ENCODE measurements around the gene FSHR.

FSHR gene

GRCh38 chr2:48948400-48949125 lies 205.8 kb downstream of the FSHR start:
- DNase-seq: no peak

- peak; percentile 48 for DNase-seq
These were observed 207.8 kb downstream of the FSHR start for GRCh38 chr2:48946449-48947048.

- no peak for DNase-seq
These were observed 209.4 kb downstream of the FSHR start for GRCh38 chr2:48944956-48945355.

GRCh38 chr2:48943436-48943835 lies 210.9 kb downstream of the FSHR start:
- DNase-seq: no peak

- DNase-seq: no peak
These were observed 212.4 kb downstream of the FSHR start for GRCh38 chr2:48941908-48942307.

GRCh38 chr2:48941456-48941855 lies 212.9 kb downstream of the FSHR start:
- DNase-seq: no peak

- DNase-seq: no peak
These were observed 213.7 kb downstream of the FSHR start for GRCh38 chr2:48940606-48941005.

- DNase-seq: no peak
These were observed 215.1 kb downstream of the FSHR start for GRCh38 chr2:48939232-48939631.

- DNase-seq: no peak
These were observed 216.1 kb downstream of the FSHR start for GRCh38 chr2:48938231-48938630.

- no peak for DNase-seq
These were observed 219.5 kb downstream of the FSHR start for GRCh38 chr2:48934807-48935206.

- DNase-seq: no peak
These were observed 220.4 kb downstream of the FSHR start for GRCh38 chr2:48933828-48934497.

- DNase-seq: no peak
These were observed 221.6 kb downstream of the FSHR start for GRCh38 chr2:48932667-48933066.

GRCh38 chr2:48929571-48930301 lies 224.6 kb downstream of the FSHR start:
- no peak for DNase-seq

GRCh38 chr2:48927355-48927754 lies 227.0 kb downstream of the FSHR start:
- no peak for DNase-seq

GRCh38 chr2:48915884-48916283 lies 238.4 kb downstream of the FSHR start:
- no peak for DNase-seq

- no peak for DNase-seq
These were observed 239.1 kb downstream of the FSHR start for GRCh38 chr2:48915227-48915626.

GRCh38 chr2:48914477-48915089 lies 239.7 kb downstream of the FSHR start:
- DNase-seq: no peak
